ENCODE data around the gene SLC37A1.
"Not testable (repeated sequence)": the region's sequence is repeated elsewhere in the genome, so short reads cannot be mapped to it uniquely, and the experiment has no call there.

The SLC37A1 gene

DNA sequence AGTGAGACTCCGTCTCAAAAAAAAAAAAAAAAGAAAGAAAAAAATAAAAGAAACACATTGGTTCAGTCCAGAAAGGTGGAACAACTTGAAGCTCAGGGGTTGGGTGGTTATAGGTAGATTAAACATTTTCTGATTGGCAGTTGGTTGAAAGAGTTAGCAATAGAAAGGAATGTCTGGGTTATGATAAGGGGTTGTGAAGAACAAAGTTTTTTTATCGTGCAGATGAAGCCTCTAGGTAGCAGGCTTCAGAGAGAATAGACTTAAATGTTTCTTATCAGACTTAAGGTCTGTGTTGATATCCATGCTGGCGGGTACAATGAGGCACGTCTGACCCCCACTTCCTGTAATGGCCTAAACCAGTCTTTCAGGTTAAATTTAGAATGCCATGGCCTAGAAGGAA, 94.8 kb downstream of the SLC37A1 start:
- TF ChIP-seq, protein P1, sequence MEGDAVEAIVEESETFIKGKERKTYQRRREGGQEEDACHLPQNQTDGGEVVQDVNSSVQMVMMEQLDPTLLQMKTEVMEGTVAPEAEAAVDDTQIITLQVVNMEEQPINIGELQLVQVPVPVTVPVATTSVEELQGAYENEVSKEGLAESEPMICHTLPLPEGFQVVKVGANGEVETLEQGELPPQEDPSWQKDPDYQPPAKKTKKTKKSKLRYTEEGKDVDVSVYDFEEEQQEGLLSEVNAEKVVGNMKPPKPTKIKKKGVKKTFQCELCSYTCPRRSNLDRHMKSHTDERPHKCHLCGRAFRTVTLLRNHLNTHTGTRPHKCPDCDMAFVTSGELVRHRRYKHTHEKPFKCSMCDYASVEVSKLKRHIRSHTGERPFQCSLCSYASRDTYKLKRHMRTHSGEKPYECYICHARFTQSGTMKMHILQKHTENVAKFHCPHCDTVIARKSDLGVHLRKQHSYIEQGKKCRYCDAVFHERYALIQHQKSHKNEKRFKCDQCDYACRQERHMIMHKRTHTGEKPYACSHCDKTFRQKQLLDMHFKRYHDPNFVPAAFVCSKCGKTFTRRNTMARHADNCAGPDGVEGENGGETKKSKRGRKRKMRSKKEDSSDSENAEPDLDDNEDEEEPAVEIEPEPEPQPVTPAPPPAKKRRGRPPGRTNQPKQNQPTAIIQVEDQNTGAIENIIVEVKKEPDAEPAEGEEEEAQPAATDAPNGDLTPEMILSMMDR (IDR thresholded peaks at IDR 0.05; ENCODE audit: low read depth, low read length) = no peak
- H3K4me3 ChIP-seq (ENCODE audit: low read depth, low read length) = no peak overlapping the region

DNA sequence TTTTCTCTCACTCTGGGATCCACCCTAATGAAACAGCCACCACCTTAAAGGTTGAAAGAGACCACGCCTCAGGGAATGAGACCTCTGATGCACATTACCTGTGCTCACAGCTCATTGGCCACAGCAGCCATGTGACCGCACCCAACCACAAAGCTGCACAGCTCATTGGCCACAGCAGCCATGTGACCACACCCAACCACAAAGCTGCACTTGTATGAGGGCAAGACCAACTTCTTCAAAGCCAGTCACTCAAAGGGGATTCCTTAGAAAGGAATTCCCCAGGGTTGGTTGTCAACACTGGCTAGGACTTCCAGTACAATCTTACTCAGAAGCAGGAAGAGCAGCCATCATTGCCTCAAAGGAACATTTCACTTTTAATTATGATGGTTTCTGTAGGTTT, 96.2 kb downstream of the SLC37A1 start:
- TF ChIP-seq, protein P1 (IDR thresholded peaks at IDR 0.05; ENCODE audit: low read depth, low read length) = no peak
- H3K4me3 ChIP-seq (ENCODE audit: low read depth, low read length) = no peak overlapping the region

DNA sequence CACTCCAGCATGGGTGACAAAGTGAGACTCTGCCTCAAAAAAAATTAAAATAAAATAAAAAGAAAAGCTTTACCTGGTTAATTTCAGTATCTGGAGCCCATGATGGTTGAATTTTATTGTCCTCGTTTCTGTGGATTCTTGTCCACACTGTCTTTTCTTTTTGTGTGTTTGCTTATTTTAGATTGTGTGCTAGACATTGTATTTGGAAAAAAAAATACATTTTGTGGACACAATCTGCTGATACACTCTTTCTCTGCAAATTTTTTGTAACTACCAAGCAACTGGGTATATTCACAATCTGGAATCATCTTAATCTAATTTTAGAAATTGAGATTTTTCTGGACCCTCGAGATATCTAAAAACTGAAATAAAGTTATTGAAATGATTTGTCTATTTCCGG, 98.2 kb downstream of the SLC37A1 start:
- TF ChIP-seq, protein P1 (IDR thresholded peaks at IDR 0.05; ENCODE audit: low read depth, low read length) = no peak
- no peak overlapping the region for H3K4me3 ChIP-seq (ENCODE audit: low read depth, low read length)

DNA sequence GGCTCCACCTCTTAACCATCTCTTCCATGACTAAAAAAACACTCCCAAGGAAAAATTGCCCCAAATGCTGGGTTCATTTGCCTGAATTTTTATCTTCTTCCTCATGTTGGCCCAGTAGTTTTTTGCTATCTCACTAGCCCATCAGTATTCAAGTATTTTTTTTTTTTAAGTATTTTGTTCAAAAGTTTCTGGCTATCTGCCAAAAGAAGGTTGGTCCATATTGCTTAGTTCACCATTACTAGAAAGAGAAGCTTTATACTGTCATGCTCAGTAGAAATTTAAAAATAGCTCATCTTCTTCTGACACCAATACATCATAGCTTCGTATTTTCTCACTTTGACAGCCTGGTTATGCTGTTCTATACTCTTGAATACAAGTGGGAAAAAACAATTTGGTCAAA, 98.7 kb downstream of the SLC37A1 start:
- H3K4me3 ChIP-seq (ENCODE audit: low read depth, low read length) = no peak overlapping the region
- TF ChIP-seq, protein P1 (IDR thresholded peaks at IDR 0.05; ENCODE audit: low read depth, low read length) = no peak

DNA sequence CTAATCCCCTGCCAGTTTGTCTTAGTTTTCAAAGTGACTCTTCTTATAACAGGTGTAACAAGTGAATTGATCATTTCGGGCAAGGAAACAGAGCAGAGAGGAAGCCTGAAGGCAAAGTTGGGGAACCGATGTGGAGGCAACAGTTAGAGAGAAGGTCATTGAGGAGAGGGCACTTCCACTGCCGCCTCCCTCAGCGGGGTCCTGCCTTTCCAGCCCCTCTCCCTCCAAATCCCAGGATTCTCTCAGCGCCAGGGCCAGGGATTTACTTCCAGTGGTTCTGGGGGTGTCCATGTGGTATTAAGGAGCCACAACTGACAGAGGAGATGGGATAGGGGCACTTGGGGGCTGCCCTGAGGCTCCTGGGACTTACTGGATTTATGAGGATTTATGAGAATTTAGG, 100.1 kb downstream of the SLC37A1 start:
- TF ChIP-seq, protein P1 (IDR thresholded peaks at IDR 0.05; ENCODE audit: low read depth, low read length) = no peak
- no peak overlapping the region for H3K4me3 ChIP-seq (ENCODE audit: low read depth, low read length)

DNA sequence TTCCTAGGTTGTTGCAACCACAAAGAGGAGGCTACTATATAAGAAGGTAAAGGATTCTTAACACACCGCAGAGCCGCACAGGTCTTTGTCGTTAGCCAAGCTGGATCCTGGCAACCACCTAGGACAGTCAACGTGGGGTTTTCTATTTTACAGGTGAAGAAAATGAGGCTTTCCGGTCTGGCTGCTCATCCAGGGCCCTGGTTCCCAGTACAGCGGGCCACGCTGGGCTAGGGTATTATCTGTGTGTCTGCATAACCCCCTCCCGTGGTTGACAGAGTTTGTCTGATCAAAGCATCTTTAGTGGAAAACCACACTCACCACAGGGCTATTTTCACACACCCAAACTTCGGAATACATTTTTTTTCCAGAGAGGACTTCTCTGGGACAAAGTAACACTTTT, 100.7 kb downstream of the SLC37A1 start:
- H3K4me3 ChIP-seq (ENCODE audit: low read depth, low read length) = no peak overlapping the region
- TF ChIP-seq, protein P1 (IDR thresholded peaks at IDR 0.05; ENCODE audit: low read depth, low read length) = no peak

DNA sequence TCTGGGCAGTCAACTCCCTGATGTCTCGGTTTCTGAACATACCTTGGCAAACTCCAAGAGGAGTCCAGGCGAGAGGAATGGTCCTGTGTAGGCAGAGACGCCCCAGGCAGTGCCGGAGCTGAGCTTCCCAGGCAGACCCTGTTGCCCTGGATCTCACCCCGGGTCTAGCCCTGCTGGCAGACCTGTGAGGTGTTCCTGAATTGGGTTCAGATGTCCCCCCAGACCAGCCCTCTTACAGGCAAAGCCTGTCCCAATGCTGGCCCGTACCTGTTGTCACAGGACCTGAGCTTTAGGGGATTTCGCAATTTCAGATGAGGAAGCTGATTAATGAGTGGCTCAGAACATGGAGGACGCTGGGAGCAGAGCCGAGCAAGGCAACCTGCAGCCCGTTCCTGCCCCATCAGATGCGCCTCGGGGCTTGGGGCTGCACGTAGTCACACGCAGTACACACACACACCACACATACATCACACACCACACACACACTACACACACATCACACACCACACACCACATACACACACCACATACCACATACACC, 101.2 kb downstream of the SLC37A1 start:
- H3K4me3 ChIP-seq (ENCODE audit: low read depth, low read length) = no peak overlapping the region
- TF ChIP-seq, protein P1 (IDR thresholded peaks at IDR 0.05; ENCODE audit: low read depth, low read length) = no peak

DNA sequence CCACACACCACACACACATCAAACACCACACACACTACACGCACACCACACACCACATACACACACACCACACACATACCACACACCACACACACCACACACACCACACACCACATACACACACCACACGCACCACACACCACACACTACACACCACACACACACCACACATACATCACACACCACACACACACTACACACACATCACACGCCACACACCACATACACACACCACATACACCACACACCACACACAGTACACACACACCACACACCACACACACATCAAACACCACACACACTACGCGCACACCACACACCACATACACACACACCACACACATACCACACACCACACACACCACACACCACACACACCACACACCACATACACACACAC, 101.7 kb downstream of the SLC37A1 start:
- H3K4me3 ChIP-seq (ENCODE audit: low read depth, low read length) = not testable (repeated sequence)
